NCI-H187 (cell line): Measurements from ENCODE around the gene DPF1.

Experiments used
- DNase-seq, 2 experiments: peaks; one replicate each; lab custom pipeline; 2025; lab: John Stamatoyannopoulos, UW

DPF1 gene

GRCh38 chr19:38197937-38198704 lies 25.9 kb downstream of the DPF1 start:
- DNase-seq = no peak

- DNase-seq = no peak
These were observed 26.9 kb downstream of the DPF1 start for GRCh38 chr19:38196948-38197656.

GRCh38 chr19:38196245-38196837 lies 27.7 kb downstream of the DPF1 start:
- no peak for DNase-seq

- no peak for DNase-seq
These were observed 28.8 kb downstream of the DPF1 start for GRCh38 chr19:38195237-38195636.

GRCh38 chr19:38194061-38194701 lies 29.8 kb downstream of the DPF1 start:
- DNase-seq = no peak

- peak; percentile 9 to 53 for DNase-seq
These were observed 30.6 kb downstream of the DPF1 start for GRCh38 chr19:38193445-38193844.

GRCh38 chr19:38191747-38192146 lies 32.3 kb downstream of the DPF1 start:
- DNase-seq = no peak

GRCh38 chr19:38190793-38191192 lies 33.2 kb downstream of the DPF1 start:
- DNase-seq = no peak

- no peak for DNase-seq
These were observed 34.0 kb downstream of the DPF1 start for GRCh38 chr19:38190061-38190460.

GRCh38 chr19:38185562-38185961 lies 38.5 kb downstream of the DPF1 start:
- no peak for DNase-seq

- no peak for DNase-seq
These were observed 39.2 kb downstream of the DPF1 start for GRCh38 chr19:38184815-38185214.

- DNase-seq = no peak
These were observed 40.6 kb downstream of the DPF1 start for GRCh38 chr19:38183251-38183897.

GRCh38 chr19:38182536-38183210 lies 41.3 kb downstream of the DPF1 start:
- no peak for DNase-seq

GRCh38 chr19:38180071-38180470 lies 44.0 kb downstream of the DPF1 start:
- no peak for DNase-seq

GRCh38 chr19:38175422-38175821 lies 48.6 kb downstream of the DPF1 start:
- DNase-seq = no peak

- no peak for DNase-seq
These were observed 50.6 kb downstream of the DPF1 start for GRCh38 chr19:38173291-38174041.

GRCh38 chr19:38172001-38172400 lies 52.0 kb downstream of the DPF1 start:
- no peak for DNase-seq

GRCh38 chr19:38170334-38170733 lies 53.7 kb downstream of the DPF1 start:
- DNase-seq = no peak

- no peak for DNase-seq
These were observed 55.4 kb downstream of the DPF1 start for GRCh38 chr19:38168637-38169036.

- no peak for DNase-seq
These were observed 58.7 kb downstream of the DPF1 start for GRCh38 chr19:38165335-38165734.

- DNase-seq = no peak
These were observed 59.5 kb downstream of the DPF1 start for GRCh38 chr19:38164526-38164925.
